Thyroid gland (tissue), 4 donors: ENCODE measurements around the gene ATF4. TPM values are rescaled to one million over a fixed set of nuclear protein-coding genes. Genes with fewer than 3 reads are reported as not detected.

Experiments
- DNase-seq, 2 donors: peaks; one replicate each; pipeline ENCODE4 v3.0.0-alpha.2; 2019
- H3K27ac ChIP-seq, 3 donors: fragments of 200-600 bp; sonication (generic); 1 replicate in 2 of 3; 2 replicates in 1 of 3; pipeline ENCODE4 v1.5.1; 2016 to 2019; ENCODE audit warnings: mild to moderate bottlenecking in 1 of 3, moderate library complexity in 1 of 3
- H3K27me3 ChIP-seq: fragments of 200-600 bp; sonication (generic); one replicate; pipeline ENCODE4 v1.5.1; 2019
- H3K36me3 ChIP-seq, 2 donors: fragments of 200-600 bp; sonication (generic); one replicate each; pipeline ENCODE4 v1.5.1; 2016 to 2019
- H3K4me1 ChIP-seq, 2 donors: fragments of 200-600 bp; sonication (generic); one replicate each; pipeline ENCODE4 v1.5.1; 2017 to 2019
- H3K4me3 ChIP-seq, 3 donors: fragments of 200-600 bp; sonication (generic); replicated peaks in 1 of 3; 1 replicate in 2 of 3; 2 replicates in 1 of 3; pipeline ENCODE4 v1.5.1; 2016; ENCODE audit warnings: mild to moderate bottlenecking in 1 of 3
- H3K9me3 ChIP-seq: fragments of 200-600 bp; sonication (generic); one replicate; pipeline ENCODE4 v1.5.1; 2017
- CTCF ChIP-seq, 6 experiments: fragments of 200-600 bp in 3 of 6; fragments of 450-650 bp in 3 of 6; sonication (generic) in 3 of 6; IDR thresholded peaks; one replicate each; pipeline ENCODE4 v1.5.1; 2016 to 2019; ENCODE audit warnings: antibody characterized with exemption in 6 of 6, mild to moderate bottlenecking in 2 of 6, inconsistent platforms in 1 of 6, moderate library complexity in 1 of 6
- POLR2A ChIP-seq, 2 donors: fragments of 450-650 bp; IDR thresholded peaks; one replicate each; pipeline ENCODE4 v1.6.1; 2017; ENCODE audit warnings: antibody characterized with exemption in 2 of 2, mild to moderate bottlenecking in 2 of 2, moderate library complexity in 1 of 2
- WGBS, 2 donors: methylation state at CpG; one replicate each; pipeline ENCODE4 v1.1.5; 2017; 5-methylcytosine and 5-hydroxymethylcytosine counted together
- intact Hi-C: fragments of 100-400 bp; cut with DNase I; formaldehyde crosslinking; loops from one replicate; pipeline ENCODE4 v1.15.1; 2023
- total RNA-seq, 4 donors: library from RNA; depleted of rRNA; stranded (reverse); fragments of >200 nt; gene quantifications; one replicate each; pipeline ENCODE4 v1.2.3, GENCODE V29; 2016

The ATF4 gene
- total RNA-seq, 4 donors from 2014 or later, result 173 to 273 (median 210) TPM

DNA sequence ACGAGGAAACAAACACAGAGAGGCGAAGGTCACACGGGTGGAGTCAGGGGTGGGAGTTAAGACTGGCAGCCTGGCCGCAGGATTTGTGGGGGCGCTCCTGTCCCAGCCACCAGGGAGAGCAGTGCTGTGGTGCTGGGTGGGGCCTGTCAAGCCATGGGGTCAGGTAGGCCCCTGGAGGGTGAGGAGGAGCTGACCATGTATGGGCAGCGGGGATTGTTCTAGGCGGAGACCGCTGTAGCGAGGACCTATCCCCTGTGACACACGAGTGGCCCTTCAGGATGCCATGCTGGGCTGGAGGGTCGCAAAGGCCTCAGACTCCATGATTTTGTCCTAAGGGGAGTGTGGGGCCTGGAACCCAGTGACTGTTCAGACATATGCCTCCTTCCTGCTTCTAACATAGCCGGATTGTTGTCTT lies 13.7 kb downstream of the ATF4 start:
- WGBS, 2 donors, result 81 to 83% methylated on average over 12 of the region's 12 CpGs

DNA sequence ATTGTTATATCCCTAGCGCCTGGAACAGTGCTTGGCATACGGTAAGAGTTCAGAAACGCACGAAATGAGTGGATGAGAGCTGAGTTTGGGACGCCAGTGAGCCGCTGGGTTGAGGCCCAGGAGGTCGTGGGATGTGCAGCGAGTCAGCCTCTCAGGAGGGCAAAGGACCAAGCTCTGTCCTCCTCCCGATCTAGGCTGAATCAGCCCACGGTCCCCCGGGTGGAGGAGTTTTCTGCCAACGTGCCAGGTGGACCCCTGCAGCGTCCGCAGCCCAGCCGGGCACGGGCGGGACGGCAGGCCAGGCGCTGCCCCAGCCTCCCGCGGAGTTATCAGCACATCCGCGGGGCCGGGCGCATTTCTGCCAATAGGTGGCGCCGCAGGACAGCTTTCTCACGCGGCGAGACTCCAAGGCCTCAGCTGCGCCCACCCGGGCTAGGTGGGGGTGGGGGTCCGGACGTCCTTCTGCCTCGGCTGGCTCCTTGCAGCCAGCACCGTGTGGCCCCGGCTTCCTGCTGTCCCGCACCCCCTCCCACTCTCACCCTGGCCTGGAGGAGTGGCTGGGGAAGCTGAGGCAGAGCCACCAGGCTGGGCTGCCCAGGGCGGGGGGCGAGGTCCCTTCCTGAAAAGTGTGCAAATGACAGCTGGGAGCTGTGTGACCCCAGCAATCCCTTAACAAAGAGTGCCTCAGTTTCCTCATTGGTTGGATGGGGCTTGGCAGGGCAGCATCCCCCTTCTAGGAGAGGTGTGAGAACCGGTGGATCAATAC lies 14.4 kb downstream of the ATF4 start:
- Histone ChIP-seq H3K27me3 (no peaks in the 10 kb centered on the region), H3K27ac (peak overlapping the region in 1 of 3 donors; percentile 40), H3K4me1 (peaks cover 22 to 27% of the 10 kb centered on the region in 2 donors), H3K36me3 (peaks cover 0 to 5% of the 10 kb centered on the region in 2 donors), H3K9me3 (no peaks in the 10 kb centered on the region), H3K4me3 (no peak overlapping the region)
- peak; percentile 87 to 88 for DNase-seq
- intact Hi-C loops, result loop anchor here (5.0 kb wide), 2 partner anchors 488 to 813 kb away; partner anchors contain the start of gene ADSL
- 11 to 15% methylated on average over 17 to 19 of the region's 41 CpGs for WGBS, 2 donors
- TF ChIP-seq POLR2A (IDR thresholded peaks at IDR 0.05) (no peak), CTCF (IDR thresholded peaks at IDR 0.05) (peak; percentile 85 to 98 (median 93))

More for the DNA sequence above, 13.7 kb downstream of the ATF4 start:
- Histone ChIP-seq H3K36me3 (peaks cover 0 to 9% of the 10 kb centered on the region in 2 donors), H3K4me1 (peaks cover 22 to 34% of the 10 kb centered on the region in 2 donors), H3K9me3 (no peaks in the 10 kb centered on the region), H3K27ac (peak overlapping the region in 1 of 3 donors; percentile 40), H3K4me3 (no peak overlapping the region), H3K27me3 (no peaks in the 10 kb centered on the region)
- no peak for DNase-seq
- intact Hi-C loops, result loop anchor here (5.0 kb wide), 1 partner anchor 813 kb away; the partner anchor contains the start of gene ADSL
- TF ChIP-seq CTCF (IDR thresholded peaks at IDR 0.05), result no peak
- no peak for TF ChIP-seq POLR2A (IDR thresholded peaks at IDR 0.05)

DNA sequence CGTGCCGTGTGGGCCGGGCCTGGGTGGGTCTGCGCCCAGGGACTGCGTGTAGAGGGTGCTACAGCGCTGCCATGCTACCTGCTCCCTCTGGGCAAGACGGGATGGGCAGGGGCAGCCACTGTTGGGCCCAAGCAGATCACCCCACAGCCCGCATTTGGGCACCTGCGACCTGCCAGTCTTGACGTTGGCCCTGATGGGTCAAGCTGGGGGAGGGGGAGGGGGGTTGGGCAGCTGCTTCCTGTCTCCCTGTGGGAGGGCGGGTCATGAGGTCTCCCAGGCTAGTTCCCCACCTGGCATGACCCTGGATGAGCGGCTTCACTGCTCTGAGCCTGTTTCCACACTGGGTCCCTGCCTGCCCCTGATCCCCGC lies 15.0 kb downstream of the ATF4 start:
- WGBS, 2 donors, result 68 to 73% methylated on average over 4 to 6 of the region's 13 CpGs
- H3K9me3 ChIP-seq, result no peaks in the 10 kb centered on the region
- no peaks in the 10 kb centered on the region for H3K27me3 ChIP-seq
- DNase-seq, result no peak
- TF ChIP-seq POLR2A (IDR thresholded peaks at IDR 0.05), result no peak
- no peak for TF ChIP-seq CTCF (IDR thresholded peaks at IDR 0.05)
- no peak overlapping the region for H3K27ac ChIP-seq
- no peaks in the 10 kb centered on the region for H3K36me3 ChIP-seq
- H3K4me1 ChIP-seq, result peaks cover 18 to 22% of the 10 kb centered on the region in 2 donors
- no peak overlapping the region for H3K4me3 ChIP-seq
- intact Hi-C loops, result loop anchor here (5.0 kb wide), 1 partner anchor 487 kb away; no protein-coding TSS in a partner anchor

GRCh38 chr22:39535831-39536449 lies 15.6 kb downstream of the ATF4 start:
- Histone ChIP-seq H3K27me3 (no peaks in the 10 kb centered on the region), H3K4me1 (peaks cover 18 to 19% of the 10 kb centered on the region in 2 donors), H3K4me3 (no peak overlapping the region), H3K27ac (no peak overlapping the region), H3K9me3 (no peaks in the 10 kb centered on the region), H3K36me3 (no peaks in the 10 kb centered on the region)
- intact Hi-C loops, result loop anchor here (5.0 kb wide), 1 partner anchor 486 kb away; no protein-coding TSS in a partner anchor
- no peak for DNase-seq
- 83 to 87% methylated on average over 12 to 14 of the region's 15 CpGs for WGBS, 2 donors
- TF ChIP-seq POLR2A (IDR thresholded peaks at IDR 0.05) (no peak), CTCF (IDR thresholded peaks at IDR 0.05) (no peak)
